ENCODE results near the gene DRC3. TPM values are rescaled to one million over a fixed set of nuclear protein-coding genes. Genes with fewer than 3 reads are reported as not detected.

Gene DRC3
- total and polyA plus RNA-seq, 4 donors: 4.1 to 24.6 (median 20.3) TPM

- H3K4me1 ChIP-seq (ENCODE audit: control insufficient read depth, insufficient read depth, low read length): no peaks in the 10 kb centered on the region
- no peak overlapping the region for H3K27ac ChIP-seq (ENCODE audit: low read depth, low read length)
- H3K36me3 ChIP-seq (ENCODE audit: control insufficient read depth, insufficient read depth, low read length): peaks cover 33% of the 10 kb centered on the region
- WGBS (ENCODE audit: insufficient coverage): 93% methylated on average over 5 of the region's 5 CpGs
- no peaks in the 10 kb centered on the region for H3K27me3 ChIP-seq (ENCODE audit: control insufficient read depth, insufficient read depth, low read length)
- no peak for DNase-seq (ENCODE audit: low read depth in 4 of 6, low spot score in 6 of 6)
- H3K9me3 ChIP-seq (ENCODE audit: control insufficient read depth, insufficient read depth, low read length): no peaks in the 10 kb centered on the region
- no peak overlapping the region for H3K4me3 ChIP-seq (ENCODE audit: low read depth, low read length)
Observed at GRCh38 chr17:18011286-18011685, 38.6 kb downstream of the DRC3 start.

GRCh38 chr17:18014006-18014405, 41.3 kb downstream of the DRC3 start:
- no peaks in the 10 kb centered on the region for H3K27me3 ChIP-seq (ENCODE audit: control insufficient read depth, insufficient read depth, low read length)
- WGBS (ENCODE audit: insufficient coverage): 98% methylated on average over 5 of the region's 6 CpGs
- no peak overlapping the region for H3K4me3 ChIP-seq (ENCODE audit: low read depth, low read length)
- no peak overlapping the region for H3K27ac ChIP-seq (ENCODE audit: low read depth, low read length)
- peaks cover 11% of the 10 kb centered on the region for H3K4me1 ChIP-seq (ENCODE audit: control insufficient read depth, insufficient read depth, low read length)
- no peaks in the 10 kb centered on the region for H3K9me3 ChIP-seq (ENCODE audit: control insufficient read depth, insufficient read depth, low read length)
- peaks cover 26% of the 10 kb centered on the region for H3K36me3 ChIP-seq (ENCODE audit: control insufficient read depth, insufficient read depth, low read length)
- DNase-seq (ENCODE audit: low read depth in 4 of 6, low spot score in 6 of 6): no peak

- Histone ChIP-seq H3K27me3 (ENCODE audit: control insufficient read depth, insufficient read depth, low read length) (no peaks in the 10 kb centered on the region), H3K27ac (ENCODE audit: low read depth, low read length) (no peak overlapping the region), H3K9me3 (ENCODE audit: control insufficient read depth, insufficient read depth, low read length) (no peaks in the 10 kb centered on the region), H3K4me1 (ENCODE audit: control insufficient read depth, insufficient read depth, low read length) (peaks cover 17% of the 10 kb centered on the region), H3K4me3 (ENCODE audit: low read depth, low read length) (no peak overlapping the region), H3K36me3 (ENCODE audit: control insufficient read depth, insufficient read depth, low read length) (peaks cover 25% of the 10 kb centered on the region)
- 81% methylated on average over 4 of the region's 5 CpGs for WGBS (ENCODE audit: insufficient coverage)
- peak in 1 of 6 donors; percentile 25 for DNase-seq (ENCODE audit: low read depth in 4 of 6, low spot score in 6 of 6)
Observed at GRCh38 chr17:18015593-18015992, 42.9 kb downstream of the DRC3 start.

GRCh38 chr17:18016426-18016825, 43.8 kb downstream of the DRC3 start:
- no peaks in the 10 kb centered on the region for H3K27me3 ChIP-seq (ENCODE audit: control insufficient read depth, insufficient read depth, low read length)
- peaks cover 28% of the 10 kb centered on the region for H3K36me3 ChIP-seq (ENCODE audit: control insufficient read depth, insufficient read depth, low read length)
- WGBS (ENCODE audit: insufficient coverage): 100% methylated on average over 8 of the region's 12 CpGs

GRCh38 chr17:18017958-18018357, 45.3 kb downstream of the DRC3 start:
- no peak overlapping the region for H3K4me3 ChIP-seq (ENCODE audit: low read depth, low read length)
- H3K36me3 ChIP-seq (ENCODE audit: control insufficient read depth, insufficient read depth, low read length): peaks cover 23% of the 10 kb centered on the region
- H3K4me1 ChIP-seq (ENCODE audit: control insufficient read depth, insufficient read depth, low read length): peaks cover 17% of the 10 kb centered on the region
- H3K27ac ChIP-seq (ENCODE audit: low read depth, low read length): no peak overlapping the region
- no peaks in the 10 kb centered on the region for H3K27me3 ChIP-seq (ENCODE audit: control insufficient read depth, insufficient read depth, low read length)
- DNase-seq (ENCODE audit: low read depth in 4 of 6, low spot score in 6 of 6): no peak
- H3K9me3 ChIP-seq (ENCODE audit: control insufficient read depth, insufficient read depth, low read length): no peaks in the 10 kb centered on the region
- WGBS (ENCODE audit: insufficient coverage): 47% methylated on average over 2 of the region's 3 CpGs

More at GRCh38 chr17:18016426-18016825, 43.8 kb downstream of the DRC3 start:
- DNase-seq (ENCODE audit: low read depth in 4 of 6, low spot score in 6 of 6): no peak
- Histone ChIP-seq H3K9me3 (ENCODE audit: control insufficient read depth, insufficient read depth, low read length) (no peaks in the 10 kb centered on the region), H3K4me3 (ENCODE audit: low read depth, low read length) (no peak overlapping the region), H3K27ac (ENCODE audit: low read depth, low read length) (no peak overlapping the region), H3K4me1 (ENCODE audit: control insufficient read depth, insufficient read depth, low read length) (peaks cover 17% of the 10 kb centered on the region)

- Histone ChIP-seq H3K36me3 (ENCODE audit: control insufficient read depth, insufficient read depth, low read length) (peaks cover 23% of the 10 kb centered on the region), H3K9me3 (ENCODE audit: control insufficient read depth, insufficient read depth, low read length) (no peaks in the 10 kb centered on the region), H3K4me3 (ENCODE audit: low read depth, low read length) (no peak overlapping the region), H3K27ac (ENCODE audit: low read depth, low read length) (no peak overlapping the region), H3K4me1 (ENCODE audit: control insufficient read depth, insufficient read depth, low read length) (peaks cover 17% of the 10 kb centered on the region), H3K27me3 (ENCODE audit: control insufficient read depth, insufficient read depth, low read length) (no peaks in the 10 kb centered on the region)
- no peak for DNase-seq (ENCODE audit: low read depth in 4 of 6, low spot score in 6 of 6)
- 95% methylated on average over 13 of the region's 15 CpGs for WGBS (ENCODE audit: insufficient coverage)
Observed at GRCh38 chr17:18018411-18018921, 45.8 kb downstream of the DRC3 start.

GRCh38 chr17:18019838-18020154, 47.1 kb downstream of the DRC3 start:
- no peak overlapping the region for H3K27ac ChIP-seq (ENCODE audit: low read depth, low read length)
- DNase-seq (ENCODE audit: low read depth in 4 of 6, low spot score in 6 of 6): no peak
- H3K27me3 ChIP-seq (ENCODE audit: control insufficient read depth, insufficient read depth, low read length): no peaks in the 10 kb centered on the region
- H3K4me3 ChIP-seq (ENCODE audit: low read depth, low read length): no peak overlapping the region
- WGBS (ENCODE audit: insufficient coverage): 71% methylated on average over 1 of the region's 2 CpGs
- H3K36me3 ChIP-seq (ENCODE audit: control insufficient read depth, insufficient read depth, low read length): peaks cover 27% of the 10 kb centered on the region
- H3K9me3 ChIP-seq (ENCODE audit: control insufficient read depth, insufficient read depth, low read length): no peaks in the 10 kb centered on the region
- H3K4me1 ChIP-seq (ENCODE audit: control insufficient read depth, insufficient read depth, low read length): peaks cover 17% of the 10 kb centered on the region

- WGBS (ENCODE audit: insufficient coverage): 100% methylated on average over 6 of the region's 6 CpGs
- no peaks in the 10 kb centered on the region for H3K9me3 ChIP-seq (ENCODE audit: control insufficient read depth, insufficient read depth, low read length)
- no peak for DNase-seq (ENCODE audit: low read depth in 4 of 6, low spot score in 6 of 6)
- H3K27me3 ChIP-seq (ENCODE audit: control insufficient read depth, insufficient read depth, low read length): no peaks in the 10 kb centered on the region
- no peak overlapping the region for H3K27ac ChIP-seq (ENCODE audit: low read depth, low read length)
- peaks cover 17% of the 10 kb centered on the region for H3K4me1 ChIP-seq (ENCODE audit: control insufficient read depth, insufficient read depth, low read length)
- H3K4me3 ChIP-seq (ENCODE audit: low read depth, low read length): no peak overlapping the region
- H3K36me3 ChIP-seq (ENCODE audit: control insufficient read depth, insufficient read depth, low read length): peaks cover 27% of the 10 kb centered on the region
Observed at GRCh38 chr17:18020971-18021370, 48.3 kb downstream of the DRC3 start.

- H3K9me3 ChIP-seq (ENCODE audit: control insufficient read depth, insufficient read depth, low read length): no peaks in the 10 kb centered on the region
- H3K4me1 ChIP-seq (ENCODE audit: control insufficient read depth, insufficient read depth, low read length): peaks cover 17% of the 10 kb centered on the region
- no peak overlapping the region for H3K27ac ChIP-seq (ENCODE audit: low read depth, low read length)
- no peak overlapping the region for H3K4me3 ChIP-seq (ENCODE audit: low read depth, low read length)
- no peak for DNase-seq (ENCODE audit: low read depth in 4 of 6, low spot score in 6 of 6)
- 100% methylated on average over 3 of the region's 5 CpGs for WGBS (ENCODE audit: insufficient coverage)
- peaks cover 29% of the 10 kb centered on the region for H3K36me3 ChIP-seq (ENCODE audit: control insufficient read depth, insufficient read depth, low read length)
- H3K27me3 ChIP-seq (ENCODE audit: control insufficient read depth, insufficient read depth, low read length): no peaks in the 10 kb centered on the region
Observed at GRCh38 chr17:18021372-18021771, 48.7 kb downstream of the DRC3 start.

GRCh38 chr17:18025241-18025944, 52.7 kb downstream of the DRC3 start:
- Histone ChIP-seq H3K9me3 (ENCODE audit: control insufficient read depth, insufficient read depth, low read length) (no peaks in the 10 kb centered on the region), H3K36me3 (ENCODE audit: control insufficient read depth, insufficient read depth, low read length) (peaks cover 19% of the 10 kb centered on the region), H3K27me3 (ENCODE audit: control insufficient read depth, insufficient read depth, low read length) (no peaks in the 10 kb centered on the region), H3K27ac (ENCODE audit: low read depth, low read length) (no peak overlapping the region), H3K4me1 (ENCODE audit: control insufficient read depth, insufficient read depth, low read length) (peaks cover 7% of the 10 kb centered on the region), H3K4me3 (ENCODE audit: low read depth, low read length) (no peak overlapping the region)
- 71% methylated on average over 1 of the region's 5 CpGs for WGBS (ENCODE audit: insufficient coverage)
- no peak for DNase-seq (ENCODE audit: low read depth in 4 of 6, low spot score in 6 of 6)

Data from spinal cord (tissue), 10 donors.